K562 (cell line): ENCODE measurements around the gene BAIAP3. TPM values are rescaled to one million over a fixed set of nuclear protein-coding genes. Genes with fewer than 3 reads are reported as not detected.

Experiments
- ATAC-seq: fragments of 200-7000 bp; cut with Tn5 transposase; 3 replicates; pipeline ENCODE4 v1.9.1; 2020; ENCODE audit warnings: moderate library complexity
- BruUV-seq: library from RNA; stranded (reverse); fragments of 400-500 nt; replicated peaks from 2 replicates; lab custom pipeline; 2021; lab: Mats Ljungman, UMichigan
- CTCF ChIA-PET: fragments of 300-600 bp; formaldehyde crosslinking; extraction: SDS; loops from one replicate; lab custom pipeline; 2021; ENCODE audit warnings: low intra/inter-chr PET ratio; lab: Yijun Ruan, JAX
- POLR2A ChIA-PET: fragments of 300-600, 350-650 bp; sonication (Branson Sonifier 250); formaldehyde crosslinking; extraction: SDS; loops from one replicate; lab custom pipeline; 2021; ENCODE audit warnings: antibody characterized with exemption, inconsistent platforms; lab: Yijun Ruan, JAX
- DNase-seq, 4 experiments: peaks; one replicate each; pipeline versions ENCODE4 v3.0.0 to v3.0.0-alpha.2; 2011 to 2018; ENCODE audit warnings: low spot score in 3 of 4, mixed read lengths in 3 of 4; ENCODE audit errors: extremely low read depth in 1 of 4
- FAIRE-seq: peaks from 2 replicates; lab custom pipeline; 2011; peaks lifted over from hg19 to GRCh38; lab: Jason Lieb, UNC
- H2AFZ ChIP-seq: 2 replicates; pipeline ENCODE4 v1.6.0; 2011; ENCODE audit warnings: low read depth, low read length, control low read depth, inconsistent platforms
- H3K27ac ChIP-seq: fragments of 200-600 bp; 3 replicates; pipeline ENCODE4 v1.8.0; 2011; ENCODE audit warnings: low read depth, mild to moderate bottlenecking, control low read depth, inconsistent platforms, low read length, moderate library complexity, mixed read lengths; ENCODE audit errors: extremely low read depth
- H3K27me3 ChIP-seq, 2 experiments: fragments of 300-600 bp in 1 of 2; 2 replicates in 1 of 2; 3 replicates in 1 of 2; pipeline versions ENCODE4 v1.6.0 to v1.8.0; 2011; ENCODE audit warnings: inconsistent platforms in 2 of 2, low read length in 2 of 2, mild to moderate bottlenecking in 1 of 2, mixed read lengths in 1 of 2, moderate library complexity in 1 of 2; ENCODE audit not compliant: control insufficient read depth in 2 of 2, insufficient read depth in 2 of 2
- H3K36me3 ChIP-seq: fragments of 300-600 bp; 3 replicates; pipeline ENCODE4 v1.8.0; 2011; ENCODE audit warnings: mild to moderate bottlenecking, low read length, inconsistent platforms; ENCODE audit not compliant: control insufficient read depth, insufficient read depth
- H3K4me1 ChIP-seq, 2 experiments: fragments of 200-600 bp in 1 of 2; replicated peaks in 1 of 2; 2 replicates in 1 of 2; 3 replicates in 1 of 2; pipeline versions ENCODE4 v1.5.1 to v1.8.0; 2011; ENCODE audit warnings: inconsistent platforms in 2 of 2, low read length in 2 of 2, mild to moderate bottlenecking in 1 of 2, mixed read lengths in 1 of 2, moderate library complexity in 1 of 2; ENCODE audit not compliant: control insufficient read depth in 2 of 2, insufficient read depth in 2 of 2
- H3K4me2 ChIP-seq: 2 replicates; pipeline ENCODE4 v1.6.1; 2011; ENCODE audit warnings: low read length, control low read depth, inconsistent platforms, mixed read lengths; ENCODE audit not compliant: insufficient read depth
- H3K4me3 ChIP-seq: fragments of 200-600 bp; sonication (generic), shearing (Covaris generic); 2 replicates; pipeline ENCODE4 v1.5.1; 2016; ENCODE audit warnings: control low read depth, inconsistent platforms
- H3K79me2 ChIP-seq: fragments of 200-600 bp; 3 replicates; pipeline ENCODE4 v1.8.0; 2011; ENCODE audit warnings: low read length, inconsistent platforms; ENCODE audit not compliant: control insufficient read depth, insufficient read depth
- H3K9ac ChIP-seq, 2 experiments: 2 replicates each; pipeline versions ENCODE4 v1.6.0 to v1.6.1; 2011; ENCODE audit warnings: low read depth in 2 of 2, low read length in 2 of 2, control low read depth in 1 of 2, inconsistent platforms in 1 of 2, mild to moderate bottlenecking in 1 of 2, mixed read lengths in 1 of 2; ENCODE audit not compliant: insufficient read depth in 1 of 2
- H3K9me1 ChIP-seq: one replicate; pipeline ENCODE4 v1.6.0; 2011; ENCODE audit warnings: inconsistent platforms, mild to moderate bottlenecking, low read length, moderate library complexity; ENCODE audit not compliant: control insufficient read depth, insufficient read depth
- H3K9me3 ChIP-seq: replicated peaks from 2 replicates; pipeline ENCODE4 v1.5.1; 2011; ENCODE audit warnings: low read depth, low read length, inconsistent platforms; ENCODE audit not compliant: control insufficient read depth, insufficient read depth
- H4K20me1 ChIP-seq: replicated peaks from 2 replicates; pipeline ENCODE4 v1.6.1; 2011; ENCODE audit warnings: low read length, inconsistent platforms, mixed read lengths; ENCODE audit not compliant: control insufficient read depth, insufficient read depth
- POLR2G ChIP-seq: fragments of 200-400 bp; formaldehyde crosslinking; IDR thresholded peaks from 2 replicates; pipeline ENCODE4 v1.6.1; 2017; ENCODE audit warnings: low read depth, mild to moderate bottlenecking, antibody characterized with exemption, low read length, moderate library complexity
- THRB ChIP-seq: fragments of 450-650 bp; formaldehyde crosslinking; conservative IDR thresholded peaks from 2 replicates; pipeline ENCODE4 v1.4.0; 2022; ENCODE audit warnings: mild to moderate bottlenecking, missing genetic modification characterization
- WGBS: fragments of 100-300 bp; shearing (Covaris generic); methylation state at CpG from one replicate; pipeline ENCODE4 v1.1.6; 2016; ENCODE audit warnings: low coverage, mixed read lengths; ENCODE audit not compliant: insufficient coverage; ENCODE audit errors: missing lambda C conversion rate; 5-methylcytosine and 5-hydroxymethylcytosine counted together
- in situ Hi-C: fragments of 300-500 bp; cut with MboI; formaldehyde crosslinking; loops from 4 replicates; pipeline ENCODE4 v1.15.0; 2018; ENCODE audit warnings: inconsistent platforms, mixed read lengths
- intact Hi-C: fragments of 100-400 bp; cut with micrococcal nuclease; formaldehyde crosslinking; loops from 2 replicates; pipeline ENCODE4 v1.14.2; 2022
- polyA plus RNA-seq, 8 experiments: library from polyadenylated mRNA; depleted of rRNA in 4 of 8; stranded (reverse) in 5 of 8; unstranded in 3 of 8; fragments of >200 nt; fragmentation: Nextera tagmentation in 2 of 8; fragmentation: Illumina TruSeq in 1 of 8; extraction: Ambion mirVana in 2 of 8; extraction: Trizol in 1 of 8; gene quantifications; 2 replicates each; pipeline versions ENCODE4 v1.2.1 to v1.2.3, GENCODE V29; 2011 to 2014; ENCODE audit warnings: inconsistent platforms in 1 of 8, missing spikeins in 1 of 8
- total RNA-seq, 7 experiments: library from RNA; depleted of rRNA in 6 of 7; stranded (reverse); fragments of >200 nt in 6 of 7; fragmentation: Illumina TruSeq in 2 of 7; extraction: Trizol in 2 of 7; gene quantifications; 2 replicates each; pipeline versions ENCODE4 v1.2.1 to v1.2.3, GENCODE V29; 2011 to 2021; ENCODE audit warnings: low replicate concordance in 1 of 7

The BAIAP3 gene
- total and polyA plus RNA-seq, 9 of the 15 experiments (the other 6 are each of a cell fraction or from before 2014, with no cell fraction given), result 0.03 to 4.5 (median 0.57) TPM; not detected in 1

GRCh38 chr16:1372292-1372950, 39.0 kb downstream of the BAIAP3 start:
- ChIA-PET POLR2A (no interaction called here), CTCF (no interaction called here)
- intact Hi-C loops (no loop called here), in situ Hi-C loops (no loop called here)
- Histone ChIP-seq H4K20me1 (no peaks in the 10 kb centered on the region), H3K9me1 (no peaks in the 10 kb centered on the region), H3K79me2 (peaks cover 17% of the 10 kb centered on the region), H3K27me3 (no peaks in the 10 kb centered on the region), H2AFZ (no peak overlapping the region), H3K36me3 (peaks cover 24% of the 10 kb centered on the region; the same call in 2 of the 3 replicates), H3K9me3 (no peaks in the 10 kb centered on the region), H3K27ac (no peak overlapping the region), H3K4me3 (no peak overlapping the region), H3K4me1 (peaks cover 1 to 55% of the 10 kb centered on the region in 2 experiments; a peak in 3 of 5 replicates), H3K9ac (no peak overlapping the region), H3K4me2 (no peak overlapping the region)
- BruUV-seq, result no TSS peak
- FAIRE-seq (no peak), DNase-seq (no peak), ATAC-seq (no peak)
- WGBS, result 90% methylated on average over 15 of the region's 21 CpGs
- no peak for TF ChIP-seq THRB
- TF ChIP-seq POLR2G, result 0 out of 2 replicates have a peak, but pooled peaks have one; percentile 17
